HG02884 (cell line): ENCODE results near the gene BAZ2A.
"Not testable (repeated sequence)": the region's sequence is repeated elsewhere in the genome, so short reads cannot be mapped to it uniquely, and the experiment has no call there.

ENCODE experiments used
- ATAC-seq: cut with Tn5 transposase; IDR thresholded peaks from one replicate; pipeline ENCODE4 v1.9.1; 2021; ENCODE audit warnings: mild to moderate bottlenecking, moderate library complexity; ENCODE audit not compliant: unreplicated experiment

The BAZ2A gene

GRCh38 chr12:56599041-56599440 lies 31.1 kb downstream of the BAZ2A start:
- ATAC-seq: no peak

- ATAC-seq: no peak
Measured at GRCh38 chr12:56596815-56597214, 33.3 kb downstream of the BAZ2A start.

- no peak for ATAC-seq
Measured at GRCh38 chr12:56593909-56594621, 36.1 kb downstream of the BAZ2A start.

DNA sequence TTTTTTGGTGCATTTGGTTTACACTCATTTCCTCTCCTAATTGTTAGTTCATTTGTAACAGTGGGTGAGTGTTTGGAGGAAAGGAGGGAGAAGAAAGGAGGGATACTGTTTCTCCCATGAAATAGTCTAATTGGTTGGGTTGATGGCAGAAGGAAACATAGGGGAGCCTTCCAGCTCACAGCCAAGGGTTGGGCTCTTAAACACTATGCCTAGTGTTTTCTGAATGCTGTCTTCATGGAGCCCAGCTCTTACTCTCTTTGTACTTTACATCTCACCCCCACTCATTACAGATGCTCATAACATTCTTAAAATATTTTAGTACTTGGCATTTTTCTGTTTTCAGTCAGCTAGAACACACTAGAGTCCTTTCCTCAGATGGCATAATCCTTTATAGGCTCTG lies 38.2 kb downstream of the BAZ2A start:
- ATAC-seq: no peak

GRCh38 chr12:56591126-56591525 lies 39.0 kb downstream of the BAZ2A start:
- ATAC-seq: no peak

- ATAC-seq: no peak
Measured at GRCh38 chr12:56590237-56590830, 39.8 kb downstream of the BAZ2A start.

DNA sequence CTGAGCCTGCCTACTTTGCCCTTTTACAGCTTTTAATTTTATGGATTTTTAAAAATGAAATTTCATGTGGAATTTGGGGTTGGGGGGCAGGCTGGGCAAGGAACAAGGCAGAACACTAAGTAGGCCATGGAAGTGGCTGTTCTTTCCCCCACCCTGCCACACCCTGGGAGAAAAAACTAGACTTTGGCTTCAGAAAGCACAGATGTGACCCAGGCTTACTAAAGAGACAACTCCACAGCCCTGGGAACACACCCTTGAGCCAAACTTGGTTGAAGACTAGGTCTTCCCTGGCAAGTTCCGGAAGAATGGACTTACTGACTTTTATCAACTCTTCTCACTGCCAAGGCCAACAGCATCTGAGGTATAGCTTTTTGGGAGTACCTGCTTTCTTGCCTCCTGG lies 40.3 kb downstream of the BAZ2A start:
- ATAC-seq: no peak

DNA sequence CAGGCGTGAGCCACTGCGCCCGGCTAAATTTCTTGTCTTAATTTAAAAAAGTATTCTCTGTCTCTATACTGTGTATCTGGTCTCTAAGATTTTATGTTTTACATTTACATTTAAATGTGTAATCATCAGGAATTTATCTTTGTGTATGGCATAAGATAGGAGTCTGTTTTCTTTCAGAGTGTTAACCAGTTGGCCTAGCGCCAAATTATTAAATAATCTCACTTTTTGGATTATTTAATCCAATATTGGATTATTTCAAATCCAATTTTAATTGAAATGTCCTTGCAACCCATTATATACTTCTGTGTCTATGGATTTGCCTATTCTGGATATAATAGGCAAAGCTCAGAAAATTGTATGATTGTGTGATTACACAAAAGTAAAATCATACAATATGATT lies 45.0 kb downstream of the BAZ2A start:
- ATAC-seq: no peak

DNA sequence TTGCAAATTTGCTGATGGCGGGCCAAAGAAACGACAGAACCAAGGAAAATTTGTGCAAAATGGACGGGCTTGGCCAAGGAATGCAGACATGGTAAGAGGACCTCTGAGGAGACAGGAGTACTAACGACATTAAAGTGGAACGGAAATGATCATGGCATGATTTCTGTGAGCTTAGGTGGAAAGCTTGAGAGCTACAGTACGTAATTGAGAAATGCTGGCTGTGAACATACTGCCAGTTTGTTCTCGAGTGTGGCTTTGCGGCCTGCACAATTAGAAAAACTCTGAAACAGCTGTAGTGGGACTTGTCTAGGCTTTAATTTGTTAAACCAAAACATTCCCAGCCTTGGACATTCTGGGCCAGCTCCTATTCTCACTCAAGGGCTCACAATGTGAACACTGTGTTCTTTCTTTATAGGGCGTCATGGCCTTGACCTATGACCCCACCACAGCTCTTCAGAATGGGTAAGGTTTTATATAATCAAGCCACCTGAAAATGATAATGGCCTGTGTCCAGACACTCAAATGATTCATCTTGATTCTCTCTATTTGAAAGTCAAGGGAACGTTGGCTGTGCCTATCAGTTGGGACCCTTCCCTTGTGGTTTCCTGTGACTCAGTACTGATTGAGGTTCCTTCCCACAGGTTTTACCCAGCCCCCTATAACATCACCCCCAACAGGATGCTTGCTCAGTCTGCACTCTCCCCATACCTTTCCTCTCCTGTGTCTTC lies 48.5 kb downstream of the BAZ2A start:
- ATAC-seq: no peak

DNA sequence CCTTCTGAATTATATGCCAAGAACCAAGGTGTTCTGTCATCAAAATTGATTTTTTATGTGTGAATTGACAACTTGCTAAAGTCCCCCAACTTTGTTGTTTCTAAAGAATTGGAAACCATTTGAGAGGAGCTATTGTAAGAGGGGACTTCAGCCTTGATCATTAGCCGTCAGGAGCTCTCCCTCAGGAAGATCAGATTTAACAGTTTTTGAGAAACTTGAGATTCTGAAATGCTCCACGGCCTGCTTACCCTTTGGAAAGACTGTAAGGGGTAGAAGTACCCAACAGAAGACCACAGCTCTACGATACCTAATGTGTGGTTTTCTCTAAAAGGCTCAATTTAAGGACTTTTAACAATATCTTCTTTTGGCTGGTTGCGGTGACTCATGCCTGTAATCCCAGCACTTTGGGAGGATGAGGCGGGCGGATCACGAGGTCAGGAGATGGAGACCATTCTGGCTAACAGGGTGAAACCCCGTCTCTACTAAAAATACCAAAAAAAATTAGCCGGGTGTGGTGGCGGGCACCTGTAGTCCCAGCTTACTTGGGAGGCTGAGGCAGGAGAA lies 51.1 kb downstream of the BAZ2A start:
- ATAC-seq: no peak

DNA sequence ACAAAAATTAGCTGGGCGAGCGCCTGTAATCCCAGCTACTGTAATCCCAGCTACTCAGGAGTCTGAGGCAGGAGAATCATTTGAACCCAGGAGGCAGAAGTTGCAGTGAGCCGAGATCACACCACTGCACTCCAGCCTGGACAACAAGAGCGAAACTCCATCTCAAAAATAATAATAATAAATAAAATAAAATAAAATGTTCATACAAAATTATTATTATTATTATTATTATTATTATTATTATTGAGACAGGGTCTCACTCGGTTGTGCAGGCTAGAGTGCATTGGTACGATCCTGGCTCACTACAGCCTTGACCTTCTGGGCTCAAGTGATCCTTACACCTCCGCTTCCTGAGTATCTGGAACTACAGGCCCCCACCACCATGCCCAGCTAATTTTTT lies 52.9 kb downstream of the BAZ2A start:
- ATAC-seq: not testable (repeated sequence)

- ATAC-seq: no peak
Measured at GRCh38 chr12:56574210-56574609, 55.9 kb downstream of the BAZ2A start.

- no peak for ATAC-seq
Measured at GRCh38 chr12:56572288-56572687, 57.8 kb downstream of the BAZ2A start.

DNA sequence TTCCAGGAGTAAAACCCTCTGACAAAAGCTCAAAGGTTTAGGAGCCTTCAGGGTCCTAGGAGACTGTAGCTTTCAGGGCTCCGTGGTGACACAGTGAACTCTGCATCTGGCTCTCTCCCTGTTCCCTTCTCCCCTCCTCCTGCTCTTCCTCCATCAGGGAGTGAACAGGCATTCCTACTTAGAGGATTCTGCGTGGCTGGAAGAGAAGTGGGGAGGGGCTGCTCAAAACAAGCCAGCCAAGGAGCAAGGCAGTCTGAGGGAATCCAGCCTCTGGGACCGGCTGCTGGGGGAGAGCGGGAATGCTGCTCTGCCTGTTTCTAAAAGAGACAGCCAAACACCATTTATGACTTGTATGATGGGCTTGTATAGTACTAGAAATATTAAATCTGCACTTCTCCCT lies 59.0 kb downstream of the BAZ2A start:
- ATAC-seq: no peak

DNA sequence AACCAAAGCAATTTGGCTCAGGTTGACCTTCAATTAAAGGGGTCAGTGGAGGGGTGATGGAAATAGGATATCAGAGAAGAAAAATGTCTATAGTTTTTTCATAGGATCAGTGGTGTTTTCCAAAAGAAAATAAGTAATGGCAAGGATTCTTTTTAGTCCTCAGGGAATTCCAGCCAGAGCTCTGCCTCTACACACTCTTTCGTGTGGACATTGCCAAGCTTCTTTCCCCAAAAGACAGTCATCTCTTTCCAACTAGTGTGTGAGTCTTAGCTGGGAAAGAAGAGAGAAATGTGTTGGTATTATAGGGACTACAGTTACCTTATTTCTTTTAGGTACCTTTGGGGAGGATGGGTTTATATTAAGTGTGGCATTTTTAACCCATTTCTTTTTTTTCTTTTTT lies 62.0 kb downstream of the BAZ2A start:
- ATAC-seq: no peak

DNA sequence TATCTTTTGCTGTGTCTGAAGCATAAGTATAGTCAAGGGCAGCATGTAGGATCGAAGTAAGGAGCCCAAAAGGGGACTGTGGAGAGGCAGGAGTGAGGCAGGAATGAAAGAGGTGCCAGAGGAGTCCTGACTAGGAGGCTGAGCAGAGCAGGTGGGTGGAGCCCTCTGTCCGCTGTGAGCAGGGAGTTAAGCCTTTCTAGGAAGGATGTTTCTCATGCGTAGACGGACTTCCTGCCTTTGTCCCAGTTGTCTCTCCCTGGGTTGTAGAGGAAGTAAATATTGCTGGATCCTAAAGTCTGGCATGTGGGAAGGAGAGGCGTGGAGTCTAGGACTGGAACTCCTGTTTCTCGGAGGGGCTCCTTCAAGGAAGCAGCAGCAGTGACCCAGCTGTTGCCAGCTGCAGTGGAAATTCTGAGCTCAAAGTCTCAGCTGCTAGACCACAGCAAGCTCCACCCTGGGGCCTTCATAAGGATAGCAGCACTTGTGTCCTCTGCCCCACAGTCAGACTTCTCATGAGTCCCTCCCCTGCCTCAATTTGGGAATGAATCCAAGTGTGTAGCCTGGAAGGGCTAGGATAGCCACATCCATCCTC lies 64.5 kb downstream of the BAZ2A start:
- no peak for ATAC-seq

GRCh38 chr12:56551070-56551469 lies 79.1 kb downstream of the BAZ2A start:
- no peak for ATAC-seq

GRCh38 chr12:56546680-56547079 lies 83.4 kb downstream of the BAZ2A start:
- no peak for ATAC-seq
